Islet precursor cell (in vitro differentiated cells): ENCODE data around the gene PSRC1.

Source experiments
- DNase-seq: peaks from one replicate; pipeline ENCODE4 v3.0.0-alpha.2; 2018

Gene PSRC1

DNA sequence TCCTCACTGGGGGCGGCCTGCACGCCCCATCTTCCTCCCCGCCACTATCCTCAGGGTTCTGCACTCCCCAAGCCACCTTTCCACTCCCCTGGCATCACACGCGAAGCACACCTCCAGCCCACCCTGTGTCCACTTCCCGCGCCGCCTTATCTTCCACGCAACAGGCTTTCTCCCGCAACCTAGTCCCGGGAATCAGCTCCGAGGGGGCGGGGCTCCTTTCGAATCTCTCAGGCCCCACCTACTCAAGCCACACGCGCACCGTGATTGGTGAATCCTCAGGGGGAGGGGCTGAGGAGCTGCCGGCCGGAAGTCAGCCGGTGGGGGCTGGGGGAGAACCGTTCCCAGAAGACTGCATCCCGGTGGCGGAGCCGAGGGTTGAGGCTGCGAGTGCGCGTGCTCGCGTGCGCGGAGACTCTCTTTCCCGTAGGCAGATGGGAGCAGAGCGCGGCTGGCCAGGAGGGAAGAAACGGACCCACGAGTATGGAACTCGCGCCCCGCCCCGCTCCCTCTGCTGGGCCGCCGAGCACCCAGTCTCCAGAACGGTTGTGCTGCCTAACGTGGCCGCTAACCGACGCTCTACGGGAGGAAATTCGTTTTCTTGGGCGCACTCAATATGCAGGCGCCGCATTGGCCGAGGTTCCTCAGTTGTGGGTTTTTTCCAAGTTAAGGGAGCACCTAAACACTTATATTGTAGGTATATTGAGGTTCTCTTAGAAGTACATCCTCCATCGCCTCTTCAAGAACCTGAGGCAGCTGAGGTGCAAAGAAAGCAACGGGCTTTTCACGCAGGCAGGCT lies at the start of gene PSRC1:
Gene PSRC1 (minus strand): TSS at position 194 of the 796 bp plus-strand sequence.
- DNase-seq: peak; percentile 98

DNA sequence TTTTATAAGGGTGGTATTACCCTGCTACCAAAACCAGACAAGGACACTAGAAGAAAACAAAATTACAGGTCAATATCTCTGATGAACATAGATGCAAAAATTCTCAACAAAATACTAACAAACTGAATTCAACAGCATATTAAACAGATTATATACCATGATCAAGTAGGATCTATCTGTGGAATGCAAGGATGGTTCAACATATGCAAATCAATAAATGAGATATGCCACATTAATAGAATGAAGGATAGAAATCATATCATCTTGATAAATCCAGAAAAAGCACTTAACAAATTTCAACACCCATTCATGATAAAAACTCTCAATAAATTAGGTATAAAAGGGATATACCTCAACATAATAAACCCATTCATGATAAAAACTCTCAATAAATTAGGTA lies 48.2 kb upstream of the PSRC1 start:
- no peak for DNase-seq

DNA sequence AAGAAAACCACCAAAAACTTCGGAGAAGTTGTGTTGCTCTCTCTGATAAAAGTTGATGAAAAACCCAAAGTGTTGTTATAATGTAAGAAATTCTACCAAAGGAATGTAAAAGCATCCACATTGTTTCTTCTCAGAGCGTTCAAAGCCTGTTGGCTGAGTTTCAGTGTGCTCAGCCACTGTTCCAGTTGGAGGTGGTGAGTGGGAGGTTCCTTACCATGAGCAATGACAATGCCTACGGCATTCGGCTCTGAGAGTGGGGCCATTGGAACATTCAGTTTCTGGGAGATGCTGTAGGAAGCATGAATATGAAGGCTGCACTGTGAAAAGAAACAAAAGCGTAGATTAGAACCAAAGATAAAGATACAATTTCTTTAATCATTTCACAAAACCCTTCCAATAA lies 44.3 kb upstream of the PSRC1 start:
- DNase-seq: no peak

DNA sequence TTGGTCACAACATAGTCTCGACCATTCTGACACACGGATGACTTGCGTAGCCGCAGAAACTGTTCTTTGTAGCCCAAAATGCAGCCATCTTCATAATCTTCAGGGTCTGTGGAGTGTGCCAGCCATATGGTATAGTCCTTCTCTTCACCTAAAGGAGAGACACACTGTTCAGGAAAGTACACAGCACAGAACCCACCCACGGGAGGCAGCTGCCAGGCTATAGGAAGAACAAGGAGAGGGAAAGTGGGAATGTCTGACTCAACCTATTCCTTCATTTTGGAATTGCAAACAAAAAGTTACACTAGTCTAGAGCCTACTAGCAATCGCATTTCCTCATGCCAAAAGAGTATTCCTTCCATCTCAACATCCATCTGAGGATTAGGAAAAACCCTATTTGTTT lies 40.0 kb upstream of the PSRC1 start:
- no peak for DNase-seq

DNA sequence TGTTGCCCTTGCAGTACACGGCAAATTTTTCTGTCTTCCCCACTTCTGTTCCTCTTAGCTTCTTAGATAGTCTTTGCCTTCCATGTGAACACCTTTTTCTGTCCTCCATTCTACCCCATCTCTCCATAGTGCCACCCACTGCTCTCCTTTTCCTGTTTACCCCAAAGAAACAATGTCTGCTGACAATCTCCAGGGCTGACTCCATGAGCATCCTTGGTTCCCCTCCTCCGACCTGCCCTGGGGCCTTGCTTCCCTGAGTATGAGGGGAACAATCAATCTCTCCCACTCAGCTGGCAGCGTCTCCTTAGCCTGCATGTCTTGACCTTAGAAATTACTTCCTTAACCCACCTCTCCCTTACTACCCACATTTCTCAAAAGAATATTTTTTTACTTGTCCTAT lies 36.2 kb upstream of the PSRC1 start:
- no peak for DNase-seq

DNA sequence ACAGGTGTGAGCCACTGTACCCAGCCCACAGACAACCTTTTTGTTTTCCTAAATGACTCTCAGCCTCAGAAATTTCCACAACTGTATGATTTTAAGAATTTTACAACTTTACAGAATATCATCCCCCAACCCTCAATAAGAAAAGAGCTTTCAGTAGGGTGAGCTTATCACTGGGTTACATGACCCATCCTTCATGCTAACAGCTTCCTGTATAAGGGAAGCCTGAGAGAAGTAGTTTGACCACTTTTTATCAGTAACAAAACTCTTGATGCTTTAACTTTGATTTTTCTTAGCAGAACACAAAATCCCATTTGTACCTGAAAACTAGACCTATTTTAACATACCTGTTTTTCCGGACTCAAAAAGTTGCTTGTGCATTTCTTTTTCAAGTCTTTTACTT lies 33.6 kb upstream of the PSRC1 start:
- no peak for DNase-seq

DNA sequence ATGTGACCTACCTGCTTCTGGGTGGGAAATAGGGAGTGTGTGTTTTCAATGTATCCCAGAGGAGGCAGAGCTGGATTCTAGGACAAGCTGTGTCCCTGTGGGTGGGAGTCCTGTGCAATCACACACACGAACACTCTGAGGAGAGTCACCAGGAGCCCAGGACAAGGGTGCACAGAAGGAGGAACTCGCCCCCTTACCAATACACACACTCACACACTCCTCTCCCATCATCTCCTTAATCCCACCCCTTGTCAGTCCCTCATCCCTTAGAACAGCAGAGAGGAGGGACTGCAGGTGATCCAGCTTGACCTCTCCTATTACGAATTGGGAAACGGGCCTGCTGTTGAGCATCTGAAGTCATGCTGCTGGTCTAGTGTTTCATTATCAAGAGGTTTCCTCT lies 32.3 kb upstream of the PSRC1 start:
- DNase-seq: peak; percentile 29

DNA sequence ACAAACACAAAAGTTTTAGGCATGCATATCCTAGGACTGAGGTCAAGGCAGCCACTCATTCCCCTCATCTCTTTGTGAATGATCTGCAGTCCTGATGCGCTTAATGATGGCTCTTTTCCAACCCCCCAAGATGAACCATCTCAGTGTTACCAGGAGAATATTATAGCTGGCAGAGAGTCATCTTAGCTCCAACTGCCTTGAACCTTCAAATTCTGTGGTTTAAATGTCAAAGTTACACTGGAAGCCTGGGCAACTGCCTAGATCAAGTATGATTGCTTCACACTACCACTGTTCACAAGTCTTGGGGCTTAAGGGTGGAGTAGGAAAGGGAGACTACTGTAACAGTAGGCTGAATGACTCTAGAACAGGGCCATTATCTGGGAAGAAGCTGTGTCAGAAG lies 31.9 kb upstream of the PSRC1 start:
- DNase-seq: no peak

DNA sequence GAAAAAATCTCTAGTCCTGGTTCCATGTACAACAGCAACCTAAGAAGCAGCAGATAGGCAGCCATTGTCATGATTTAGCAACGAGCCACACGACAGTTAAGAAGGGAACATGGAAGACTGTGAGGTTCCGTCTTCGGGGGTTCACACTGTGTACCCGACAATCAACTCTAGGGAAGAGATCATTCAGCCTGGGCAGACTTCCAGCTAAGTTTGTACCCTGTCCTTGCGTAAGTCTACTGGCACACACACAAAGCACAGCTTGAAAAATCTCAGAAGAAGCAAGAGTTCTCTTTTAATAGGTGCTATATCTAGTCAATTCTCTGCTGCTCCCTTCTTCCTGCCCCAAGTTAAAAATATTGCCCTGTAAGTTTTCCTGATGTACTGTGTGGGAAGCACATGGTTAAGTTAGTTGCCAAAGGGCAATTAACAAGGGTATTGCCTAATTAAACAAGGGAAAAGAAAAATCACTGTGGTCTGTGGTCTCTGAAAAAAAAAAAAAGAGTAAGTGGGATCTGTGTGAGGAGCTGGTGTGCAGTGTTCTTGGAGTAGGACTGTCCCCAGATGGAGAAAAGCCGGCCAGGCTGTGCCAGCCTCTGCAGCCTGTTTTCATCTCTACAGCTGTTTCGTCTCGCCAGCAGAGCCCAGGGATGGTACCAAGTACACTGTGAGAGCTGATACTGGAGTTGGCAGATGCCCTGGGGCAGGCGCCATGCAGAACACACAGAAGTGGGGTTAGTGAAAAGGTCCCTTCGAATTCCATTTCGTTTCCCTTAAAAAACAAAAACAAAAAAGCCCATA lies 30.2 kb upstream of the PSRC1 start:
- DNase-seq: peak; percentile 15

DNA sequence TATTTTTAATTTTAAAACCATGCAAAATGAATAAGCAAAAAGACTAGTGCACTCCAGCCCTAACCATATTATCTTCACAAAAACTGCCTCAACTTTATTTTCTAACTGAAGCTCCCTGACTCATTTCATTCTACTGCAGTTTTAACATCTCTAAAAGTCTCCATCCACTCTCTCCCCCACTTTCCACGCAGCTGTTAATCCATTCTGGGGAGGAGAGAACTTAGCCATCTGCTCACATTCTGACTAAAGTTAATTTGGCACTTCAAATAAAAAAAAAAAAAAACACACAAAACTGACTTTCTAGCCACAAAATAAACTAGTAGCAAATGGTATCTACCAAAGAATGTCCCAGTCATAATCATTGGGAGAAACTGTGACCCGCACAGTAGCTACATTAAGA lies 29.3 kb upstream of the PSRC1 start:
- DNase-seq: no peak

DNA sequence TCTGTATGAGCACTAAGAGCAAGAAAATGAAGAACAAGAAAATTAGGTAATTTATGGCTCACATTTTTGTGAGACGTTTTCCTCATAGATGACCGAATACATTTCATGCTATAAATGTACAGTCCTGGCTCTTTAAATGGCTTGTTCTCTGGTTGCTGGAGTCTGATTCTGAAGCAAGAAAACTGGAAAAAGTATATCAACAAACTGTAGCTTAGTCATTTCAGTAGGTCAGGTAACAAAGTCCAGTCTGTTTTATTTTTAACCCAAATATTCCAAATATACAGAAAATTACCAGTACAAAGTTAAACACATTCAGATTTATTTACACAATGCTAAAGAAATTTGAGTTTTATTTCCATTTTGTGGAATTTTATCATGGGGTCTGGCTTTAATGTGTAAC lies 26.4 kb upstream of the PSRC1 start:
- DNase-seq: no peak

DNA sequence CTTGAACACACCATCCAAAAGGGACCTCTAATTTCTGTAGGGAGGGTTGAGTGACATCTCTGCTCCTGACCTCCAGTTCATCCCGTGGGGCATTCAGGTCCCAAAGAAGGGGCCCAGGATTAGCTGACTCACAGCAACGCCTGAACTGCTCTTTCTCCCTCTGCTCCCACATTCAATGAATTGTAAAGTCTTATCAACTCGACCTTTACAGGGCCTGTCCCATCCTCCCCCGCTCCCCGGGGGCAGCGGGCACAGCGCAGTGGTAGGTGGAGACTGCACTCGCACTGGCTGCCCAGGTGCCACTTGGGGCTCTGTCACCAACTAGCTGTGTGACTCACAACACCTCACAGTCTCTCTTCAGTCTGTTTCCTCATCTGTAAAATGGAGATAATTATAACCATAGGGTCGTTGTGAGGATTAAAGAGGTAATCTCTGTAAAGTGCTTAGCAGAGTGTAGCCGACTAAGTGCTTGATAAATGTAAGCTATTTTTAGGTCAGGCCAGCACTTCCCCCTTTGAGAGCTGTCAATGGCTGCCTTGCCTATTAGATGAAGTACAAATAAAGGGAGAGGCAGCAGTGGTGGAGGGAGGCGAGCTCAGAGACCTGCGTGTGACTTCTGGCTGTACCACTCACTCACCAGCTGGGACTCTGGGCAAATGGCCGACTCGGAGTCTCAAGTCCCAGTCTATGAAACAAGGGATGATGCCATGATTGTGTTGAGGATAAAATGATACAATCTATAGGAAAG lies 24.5 kb upstream of the PSRC1 start:
- DNase-seq: peak; percentile 73

DNA sequence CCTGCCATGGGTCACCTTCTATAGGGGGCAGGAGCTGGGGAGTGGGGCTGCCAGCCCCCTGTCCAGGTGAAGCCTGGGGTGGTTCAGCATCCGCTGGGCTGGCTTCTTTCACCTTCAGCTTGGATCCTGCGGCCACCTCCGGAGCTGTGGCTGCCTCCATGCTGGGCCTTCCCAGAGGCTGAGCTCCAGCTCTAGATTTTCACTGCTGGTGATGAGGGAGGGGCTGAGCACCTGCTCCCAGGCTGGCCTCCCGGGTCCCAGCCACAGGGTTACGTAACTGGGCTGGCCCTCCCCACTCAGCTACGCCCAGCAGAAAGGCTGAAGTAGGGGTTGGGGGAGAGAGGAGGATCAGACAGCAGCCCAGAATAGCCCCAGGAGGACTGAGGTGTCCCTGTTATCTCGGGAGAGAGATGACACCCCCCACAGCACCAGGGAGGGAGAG lies 23.9 kb upstream of the PSRC1 start, which contains the start of gene MYBPHL:
Gene MYBPHL (minus strand): TSS at position 180 of the 442 bp plus-strand sequence. CDS start 20 bp downstream, at position 160.
- no peak for DNase-seq

DNA sequence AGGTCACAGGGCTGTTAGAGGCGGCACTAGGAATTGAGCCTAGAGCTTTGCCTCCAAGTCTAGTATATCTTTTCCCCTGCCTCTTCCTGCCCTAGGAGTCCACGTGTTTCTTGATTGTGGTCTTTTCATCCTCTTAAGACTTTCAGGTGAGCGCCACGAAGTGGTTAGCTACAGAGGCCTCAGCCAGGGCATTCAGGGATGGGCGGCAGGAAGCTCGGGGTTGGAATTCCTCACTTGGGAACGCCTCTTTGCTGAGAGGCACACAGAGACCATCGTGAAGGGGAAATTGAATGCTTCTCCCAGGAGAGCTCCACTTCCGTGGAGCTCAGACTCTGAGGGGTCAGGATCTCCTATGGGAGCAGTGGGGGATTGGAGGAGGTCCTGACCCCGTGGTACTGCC lies 23.0 kb upstream of the PSRC1 start:
- DNase-seq: peak; percentile 75

DNA sequence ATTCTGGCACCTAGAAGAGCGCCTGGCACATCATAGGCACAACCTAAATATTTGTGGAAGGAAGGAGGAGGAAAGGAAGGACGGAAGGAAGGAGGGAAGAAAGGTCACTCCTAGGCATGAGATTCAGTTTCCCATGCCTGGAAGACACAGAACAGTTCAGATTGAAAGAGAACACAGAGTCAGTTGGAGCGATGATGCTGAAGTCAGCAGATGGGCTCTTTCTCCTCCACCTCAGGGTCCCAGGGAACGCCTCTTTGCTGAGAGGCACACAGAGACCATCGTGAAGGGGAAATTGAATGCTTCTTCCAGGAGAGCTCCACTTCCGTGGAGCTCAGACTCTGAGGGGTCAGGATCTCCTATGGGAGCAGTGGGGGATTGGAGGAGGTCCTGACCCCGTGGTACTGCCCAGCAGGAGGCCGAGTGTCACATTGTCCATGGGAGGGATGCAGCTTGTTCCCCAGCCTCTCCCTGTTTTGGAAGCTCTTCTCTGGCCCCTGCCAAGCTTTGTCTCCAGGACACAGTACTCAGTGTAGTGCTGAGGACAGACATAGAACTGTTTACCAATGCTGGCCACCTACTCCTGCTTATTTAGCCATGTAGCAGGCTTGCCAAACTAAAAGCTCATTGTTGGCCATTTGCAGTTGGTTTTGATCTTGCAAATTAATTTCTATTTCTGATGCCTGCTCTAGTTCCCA lies 21.4 kb upstream of the PSRC1 start:
- DNase-seq: no peak

DNA sequence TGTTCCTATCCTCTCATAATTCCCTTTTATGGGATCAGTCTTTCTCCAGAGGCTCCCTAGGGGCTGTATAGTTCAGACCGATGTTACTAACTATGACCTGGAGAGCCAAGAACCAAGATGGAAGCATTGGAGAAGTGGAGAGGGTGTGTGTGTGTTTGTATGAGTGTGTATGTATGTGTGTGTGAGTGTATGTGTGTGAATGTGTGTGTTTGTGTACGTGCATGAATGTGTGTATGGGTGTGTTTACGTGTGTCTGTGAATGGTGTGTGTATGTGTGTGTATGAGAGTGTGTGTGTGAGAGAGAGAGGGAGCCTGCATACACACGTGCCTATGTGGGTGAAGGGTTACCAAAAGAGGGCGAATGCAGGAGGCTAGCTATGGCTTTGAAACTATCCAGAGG lies 18.9 kb upstream of the PSRC1 start:
- DNase-seq: no peak

DNA sequence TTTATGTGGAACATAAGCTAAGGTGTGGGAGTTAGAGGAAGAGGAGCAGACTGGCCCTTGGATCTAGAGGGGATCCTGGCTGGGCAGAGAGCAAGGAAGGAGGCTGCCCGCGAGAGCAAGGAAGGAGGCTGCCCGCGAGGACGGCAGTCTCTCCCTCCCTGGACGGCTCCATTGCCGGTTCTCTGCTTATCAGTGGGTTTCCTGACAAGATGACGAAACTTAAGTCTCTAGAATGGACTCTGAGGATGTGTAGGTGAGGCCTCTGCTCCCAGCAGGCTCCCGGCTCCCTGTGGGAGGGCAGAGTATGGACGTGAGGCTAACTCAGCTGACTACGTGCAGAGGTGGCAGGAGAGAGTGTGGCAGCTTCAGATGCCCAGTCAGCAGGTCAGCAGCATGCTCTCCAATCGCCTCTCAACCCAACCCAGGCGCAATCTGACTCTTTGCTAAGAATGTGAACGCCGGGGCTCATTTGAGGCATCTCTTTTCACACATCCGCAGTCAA lies 17.8 kb upstream of the PSRC1 start:
- DNase-seq: no peak

DNA sequence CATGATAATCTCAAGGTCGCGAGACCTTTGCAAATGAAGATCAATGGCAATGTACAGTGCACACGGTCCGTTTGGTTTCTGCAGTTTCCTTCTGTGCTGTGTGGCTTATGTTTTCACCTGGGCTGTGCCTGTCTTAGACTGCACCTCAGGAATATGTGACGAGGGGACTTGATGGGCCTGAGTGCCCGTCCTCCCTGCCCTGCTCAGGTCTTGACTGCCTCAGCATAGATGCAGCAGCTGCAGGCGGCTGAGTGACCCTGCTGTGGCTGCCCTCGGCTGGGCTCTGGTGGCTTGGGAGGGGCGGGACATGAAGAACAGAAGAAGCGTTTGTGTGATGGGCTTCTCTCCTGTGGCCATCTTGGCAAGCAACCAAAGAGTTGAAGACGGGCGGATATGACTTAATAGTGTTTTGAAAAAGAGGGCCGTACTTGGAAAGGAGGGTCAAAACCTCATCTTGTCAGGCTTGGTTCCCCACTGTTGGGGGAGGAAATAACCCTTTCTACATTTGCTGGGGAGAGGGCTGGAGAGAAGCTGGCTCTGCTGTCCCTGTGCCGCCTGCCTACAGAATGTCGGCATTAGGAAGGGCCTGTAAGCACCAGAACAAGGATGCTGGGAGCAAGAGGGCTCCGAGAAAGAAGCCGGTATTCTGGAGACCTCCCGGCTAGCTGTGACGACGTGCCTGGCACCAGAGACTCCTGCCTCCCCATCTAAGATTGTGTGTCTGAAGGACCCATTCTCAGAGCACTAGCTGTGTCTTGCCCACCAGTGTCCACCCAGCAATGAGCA lies 16.8 kb upstream of the PSRC1 start:
- DNase-seq: no peak

DNA sequence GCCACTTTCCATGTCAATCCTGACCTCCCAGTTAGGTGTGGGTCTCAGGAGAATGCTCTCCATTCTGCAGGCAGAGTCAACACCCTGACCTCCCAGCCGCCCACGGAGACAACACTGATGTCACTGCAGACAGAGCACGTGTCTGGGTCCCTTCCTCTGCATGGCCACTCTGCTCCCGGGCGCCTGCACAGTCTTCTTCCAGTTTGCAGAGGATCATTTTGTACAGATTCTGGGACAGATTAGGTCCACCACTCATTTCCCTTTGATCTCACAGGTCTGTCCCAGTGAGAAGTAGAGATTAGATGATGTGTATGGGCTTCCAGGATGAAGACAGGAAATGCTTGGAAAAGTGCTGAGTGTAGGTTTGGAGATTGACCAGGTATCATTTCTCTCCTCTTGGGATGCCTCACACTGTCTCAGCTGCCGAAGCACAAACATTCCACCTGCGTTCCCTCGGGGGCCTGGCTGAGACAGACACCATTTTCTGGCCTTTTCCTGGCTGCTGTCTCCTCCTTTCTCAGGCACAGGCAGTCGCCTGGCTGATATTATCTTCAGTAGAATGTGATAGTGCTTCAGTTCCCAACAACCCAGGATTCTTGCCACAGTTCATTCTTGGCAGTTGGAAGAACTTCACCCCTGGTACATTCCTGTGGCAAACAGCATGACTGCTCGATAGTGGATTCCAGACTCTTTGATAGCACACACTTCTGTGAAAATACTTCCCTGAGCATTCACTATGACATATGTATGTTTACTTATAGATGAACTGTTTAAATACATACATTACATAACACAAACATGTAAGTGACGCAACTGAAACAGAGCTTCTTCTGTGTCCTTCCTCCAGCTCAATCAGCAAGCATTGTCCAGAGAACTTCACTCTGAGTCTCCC lies 16.0 kb upstream of the PSRC1 start:
- peak; percentile 98 for DNase-seq

DNA sequence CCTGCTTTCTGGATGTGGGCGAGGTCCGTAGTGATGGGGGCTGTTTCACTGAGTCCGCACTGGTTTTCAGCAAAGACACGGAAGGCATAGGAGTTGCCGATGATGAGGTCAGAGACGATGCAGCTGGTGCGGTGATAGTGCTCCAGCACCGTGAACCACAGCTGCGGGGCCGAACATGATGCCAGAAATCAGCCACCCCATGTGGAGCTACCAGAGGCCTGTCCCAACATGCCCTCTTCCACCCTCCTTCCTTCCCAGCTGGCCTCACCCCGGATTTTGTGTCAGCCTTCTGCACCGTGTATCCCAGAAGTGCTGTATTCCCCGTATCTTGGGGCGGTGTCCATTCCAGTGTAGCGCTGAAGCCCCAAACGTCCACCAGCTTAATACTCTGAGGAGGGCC lies 13.8 kb upstream of the PSRC1 start:
- DNase-seq: no peak
